22Rv1 (cell line): Measurements from ENCODE around the gene TRHDE.

Source experiments
- CTCF ChIP-seq: fragments of 450-650 bp; IDR thresholded peaks from 2 replicates; pipeline ENCODE4 v1.5.1; 2017; ENCODE audit warnings: mild to moderate bottlenecking
- ZFX ChIP-seq: fragments of 450-650 bp; IDR thresholded peaks from 2 replicates; pipeline ENCODE4 v1.6.1; 2017; ENCODE audit warnings: antibody characterized with exemption, borderline replicate concordance

- TF ChIP-seq CTCF = no peak
- TF ChIP-seq ZFX = no peak
Measured at GRCh38 chr12:72467985-72468384, 195.8 kb downstream of the TRHDE start.
